Activated T-cell treated with anti-CD3 and anti-CD28 coated beads, Interleukin-2, amount 50 U/mL, for 48 hours (primary cell): ENCODE measurements around the gene CTRB2.

Experiments
- DNase-seq, 2 experiments: peaks; one replicate each; pipeline ENCODE4 v3.0.0-alpha.2; 2020

Gene CTRB2

DNA sequence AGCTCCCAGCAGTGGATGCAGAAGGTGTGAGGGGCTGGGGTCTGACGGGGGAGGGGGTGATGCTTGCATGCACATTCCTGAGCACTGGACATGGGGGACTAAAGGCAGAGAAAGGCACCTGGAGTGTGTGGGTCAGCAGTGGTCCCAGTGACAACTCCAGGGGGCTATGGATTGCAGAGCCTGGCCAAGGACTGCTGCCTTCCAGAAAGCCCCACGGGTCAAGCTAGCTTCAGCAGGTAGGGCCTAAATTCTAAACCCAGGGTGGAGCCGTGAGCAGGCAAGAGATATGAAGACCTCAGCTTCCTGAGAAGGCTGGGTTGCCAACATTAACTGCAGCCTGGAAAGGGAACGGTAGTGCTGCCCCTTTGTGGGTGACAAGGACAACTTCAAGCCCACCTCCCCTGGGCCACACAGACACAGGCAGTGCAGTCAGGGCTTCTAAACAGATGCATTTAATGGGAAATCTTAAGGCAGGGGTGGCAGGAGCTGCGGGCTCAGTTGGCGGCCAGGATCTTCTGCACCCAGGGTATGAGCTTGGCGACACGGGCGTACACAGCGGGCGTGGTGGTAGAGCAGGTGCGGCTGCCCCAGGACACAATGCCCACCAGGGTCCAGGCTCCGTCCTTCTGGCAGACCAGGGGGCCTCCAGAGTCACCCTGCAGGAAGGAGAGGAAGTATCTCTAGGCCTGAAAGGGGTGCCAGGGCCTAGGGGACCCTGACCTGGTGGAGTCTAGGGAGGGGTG lies 3.1 kb downstream of the CTRB2 start:
- DNase-seq = no peak

DNA sequence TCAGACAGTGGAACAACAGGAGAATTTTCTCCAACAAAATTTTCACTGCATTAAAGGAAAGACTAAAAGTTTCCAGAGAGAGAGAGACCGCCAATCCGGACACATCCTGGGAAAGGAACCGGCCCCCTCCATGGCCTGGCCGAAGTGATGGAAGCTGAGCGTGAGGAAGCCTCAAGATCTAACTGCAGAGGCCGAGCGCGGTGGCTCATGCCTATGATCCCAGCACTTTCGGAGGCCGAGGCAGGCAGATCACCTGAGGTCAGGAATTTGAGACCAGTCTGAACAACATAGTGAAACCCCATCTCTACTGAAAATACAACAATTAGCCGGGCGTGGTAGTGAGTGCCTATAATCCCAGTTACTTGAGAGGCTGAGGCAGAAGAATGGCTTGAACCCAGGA lies 3.9 kb downstream of the CTRB2 start:
- DNase-seq = no peak

DNA sequence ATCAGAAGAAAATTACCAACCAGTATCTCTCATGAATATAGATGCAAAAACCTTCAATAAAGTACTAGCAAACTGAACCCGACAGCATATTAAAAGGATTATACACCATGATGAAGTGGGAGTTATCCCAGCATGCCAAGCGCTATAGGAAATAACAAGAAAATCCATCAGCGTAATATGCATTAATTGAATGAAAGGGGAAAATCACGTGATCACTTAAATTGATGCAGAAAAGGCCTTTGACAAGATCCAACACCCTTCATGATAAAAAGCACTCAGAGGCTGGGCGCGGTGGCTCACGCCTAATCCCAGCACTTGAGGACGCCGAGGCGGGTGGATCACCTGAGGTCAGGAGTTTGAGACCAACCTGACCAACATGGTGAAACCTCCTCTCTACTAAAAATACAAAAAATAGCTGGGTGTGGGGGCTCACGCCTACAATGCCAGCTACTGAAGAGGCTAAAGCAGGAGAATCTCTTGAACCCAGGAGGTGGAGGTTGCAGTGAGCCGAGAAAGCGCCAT lies 4.8 kb downstream of the CTRB2 start:
- DNase-seq = no peak

DNA sequence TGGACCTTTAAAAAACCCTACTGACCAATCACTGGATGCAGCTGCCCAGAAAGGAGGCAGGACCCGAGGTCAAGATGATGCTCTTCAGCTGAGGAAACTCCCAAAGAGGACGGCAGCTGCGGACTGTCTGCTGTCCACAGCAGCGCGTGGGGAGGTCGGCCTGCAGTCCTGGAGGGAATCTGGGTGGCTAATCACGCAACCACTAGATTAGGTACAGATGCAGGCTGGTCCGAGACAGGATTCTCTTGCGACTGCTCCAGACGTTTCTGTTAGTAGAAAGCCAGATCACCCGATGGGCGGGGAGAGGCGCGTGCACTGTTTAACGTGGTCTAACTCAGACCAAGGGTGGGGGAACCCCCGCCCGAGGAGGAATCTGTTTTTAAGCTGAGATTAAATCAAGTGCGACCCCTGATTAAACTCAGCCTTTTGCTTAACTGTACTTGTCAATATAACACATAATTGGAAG lies 8.8 kb downstream of the CTRB2 start:
- DNase-seq = no peak

DNA sequence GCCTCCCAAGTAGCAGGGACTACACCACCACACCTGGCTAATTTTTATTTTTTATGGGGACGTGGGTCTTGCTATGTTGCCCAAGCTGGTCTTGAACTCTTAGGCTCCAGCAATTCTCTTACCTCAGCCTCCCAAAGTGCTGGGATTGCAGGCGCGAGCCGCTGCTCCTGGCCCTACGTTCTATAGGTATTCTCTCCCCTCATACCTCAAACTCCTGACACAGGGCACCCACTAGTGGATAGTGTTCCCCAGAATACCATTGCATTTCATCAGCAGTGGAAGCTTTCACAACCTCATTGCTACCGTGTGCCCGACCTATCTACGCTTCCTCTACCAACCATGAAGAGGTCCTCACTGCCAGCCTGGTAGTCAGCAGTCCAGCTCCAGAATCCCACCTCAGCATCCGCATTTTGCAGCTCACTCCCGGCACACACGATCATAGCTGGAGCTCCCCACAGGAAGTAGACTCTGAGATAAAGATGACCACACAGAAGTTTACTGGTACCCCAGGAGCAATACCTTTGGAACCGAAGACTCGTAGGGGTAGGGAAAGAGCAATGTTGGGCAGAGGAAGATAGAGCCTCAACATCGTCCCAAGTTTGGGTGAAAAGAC lies 9.3 kb downstream of the CTRB2 start:
- no peak for DNase-seq

DNA sequence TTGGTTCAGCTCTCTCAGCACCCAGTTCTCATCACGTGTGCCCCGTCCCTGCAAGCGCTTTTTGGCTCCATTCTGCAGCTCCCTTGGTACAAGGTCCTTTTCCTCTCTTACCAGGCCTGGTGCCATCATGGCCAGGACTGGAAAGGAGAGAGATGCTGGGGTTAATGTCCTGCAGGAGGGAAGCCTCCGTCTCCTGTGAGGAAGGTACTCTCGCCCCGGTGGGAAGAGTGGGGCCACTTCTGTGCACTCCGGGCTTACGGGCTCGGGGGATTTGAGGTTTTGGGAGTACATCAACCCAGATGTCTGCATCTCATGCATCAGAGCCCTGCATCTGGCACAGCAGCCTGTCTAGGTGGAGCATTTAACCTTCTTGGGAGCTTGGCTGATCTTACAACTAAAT lies 10.1 kb downstream of the CTRB2 start:
- no peak for DNase-seq

DNA sequence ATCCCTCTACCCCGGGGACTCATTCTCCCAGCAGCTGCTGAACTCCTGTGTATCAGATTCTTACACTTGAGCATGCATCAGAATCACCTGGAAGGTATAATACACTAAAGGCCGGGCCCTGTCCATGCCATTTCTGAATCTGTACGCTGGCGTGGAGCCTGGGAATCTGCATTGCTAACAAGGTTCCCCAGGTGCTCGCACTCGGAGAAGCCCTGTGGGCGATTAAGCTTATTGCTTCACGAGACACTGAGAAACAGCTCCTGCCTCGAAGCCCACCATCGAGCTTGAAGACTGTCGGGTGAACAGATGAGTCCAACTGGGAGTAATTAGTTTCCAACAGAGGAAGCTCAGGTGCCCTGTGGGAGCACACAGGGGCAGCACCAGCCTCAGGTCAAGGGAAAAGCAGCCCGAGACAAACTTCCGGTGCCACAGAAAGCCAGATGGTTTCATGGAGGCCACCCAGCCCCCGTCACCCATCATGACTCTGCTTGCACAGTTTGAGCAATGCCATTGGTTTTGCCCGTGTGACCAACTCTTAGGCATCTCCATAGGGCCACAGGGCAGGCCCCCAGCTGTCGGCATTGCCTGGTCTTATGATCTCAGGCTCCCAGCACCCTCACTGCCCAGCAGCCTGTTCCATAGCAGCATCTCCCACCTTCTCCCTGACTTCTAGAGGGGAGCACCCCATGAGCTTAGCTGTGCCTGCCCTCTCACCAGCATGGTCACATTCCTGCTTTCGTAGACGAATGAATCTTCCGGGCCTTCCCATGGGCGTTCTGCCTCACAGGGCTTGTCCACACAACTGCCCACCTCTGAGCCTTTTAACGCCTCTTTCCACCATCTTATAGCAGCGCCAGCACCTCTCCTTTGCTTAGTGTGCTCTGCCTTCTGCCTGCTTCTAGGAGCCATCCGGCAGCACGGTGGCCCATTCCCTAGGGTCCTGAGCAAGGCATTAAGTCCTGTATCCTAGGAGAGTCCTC lies 10.9 kb downstream of the CTRB2 start:
- DNase-seq = peak in 1 of 2 experiments; percentile 15

DNA sequence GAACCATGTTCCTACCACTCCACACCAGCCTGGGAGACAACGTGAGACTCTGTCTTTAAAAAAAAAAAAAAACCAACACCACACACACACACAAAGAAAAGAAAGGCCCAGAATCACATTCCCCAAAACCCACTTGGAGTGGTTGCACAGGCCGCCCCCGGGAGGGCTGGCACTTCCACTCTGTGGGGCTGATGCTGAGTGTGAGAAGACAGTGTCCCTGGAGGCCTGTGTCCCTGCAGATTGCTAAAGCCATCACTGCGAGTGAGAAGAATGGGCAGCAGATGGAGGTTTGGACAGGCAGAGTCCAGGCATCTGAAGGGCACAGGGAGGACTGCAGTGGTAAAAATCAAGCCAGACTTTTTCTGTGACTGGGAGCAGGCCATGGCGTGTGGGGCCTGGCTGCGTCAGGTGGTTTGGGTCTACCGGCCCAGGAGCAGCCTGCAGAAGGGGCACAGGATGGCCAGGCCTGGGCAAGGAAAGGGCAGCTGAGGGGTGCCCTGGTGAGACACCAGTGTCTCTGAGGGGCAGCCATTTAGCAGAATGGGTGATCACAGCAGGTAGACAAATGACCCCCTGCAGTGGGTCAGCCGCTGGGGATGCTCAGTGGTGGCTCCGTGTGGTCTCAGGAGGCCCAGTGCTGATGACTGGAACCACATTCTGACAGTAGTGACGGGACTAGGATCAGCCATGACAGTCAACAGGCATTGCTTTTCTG lies 13.1 kb downstream of the CTRB2 start:
- DNase-seq = peak in 1 of 2 experiments; percentile 0

DNA sequence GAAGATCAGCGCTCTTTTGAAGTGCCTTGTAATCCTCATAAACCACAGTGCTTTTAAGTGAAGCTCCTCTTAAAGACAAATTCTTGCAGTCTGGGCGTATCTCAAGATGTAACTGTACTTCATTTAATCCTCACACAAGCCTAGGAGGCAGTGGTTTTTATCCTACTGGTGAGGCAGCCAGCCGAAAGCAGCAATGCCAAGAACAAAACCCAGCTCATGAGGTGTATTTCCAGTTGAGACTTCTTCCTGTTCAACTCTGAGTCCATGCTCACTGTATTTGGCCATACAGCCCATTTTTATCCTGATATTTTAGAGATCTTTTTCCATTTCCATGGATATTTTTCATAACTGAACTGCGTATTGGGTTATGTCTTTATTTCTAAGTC lies 13.7 kb downstream of the CTRB2 start:
- DNase-seq = no peak

DNA sequence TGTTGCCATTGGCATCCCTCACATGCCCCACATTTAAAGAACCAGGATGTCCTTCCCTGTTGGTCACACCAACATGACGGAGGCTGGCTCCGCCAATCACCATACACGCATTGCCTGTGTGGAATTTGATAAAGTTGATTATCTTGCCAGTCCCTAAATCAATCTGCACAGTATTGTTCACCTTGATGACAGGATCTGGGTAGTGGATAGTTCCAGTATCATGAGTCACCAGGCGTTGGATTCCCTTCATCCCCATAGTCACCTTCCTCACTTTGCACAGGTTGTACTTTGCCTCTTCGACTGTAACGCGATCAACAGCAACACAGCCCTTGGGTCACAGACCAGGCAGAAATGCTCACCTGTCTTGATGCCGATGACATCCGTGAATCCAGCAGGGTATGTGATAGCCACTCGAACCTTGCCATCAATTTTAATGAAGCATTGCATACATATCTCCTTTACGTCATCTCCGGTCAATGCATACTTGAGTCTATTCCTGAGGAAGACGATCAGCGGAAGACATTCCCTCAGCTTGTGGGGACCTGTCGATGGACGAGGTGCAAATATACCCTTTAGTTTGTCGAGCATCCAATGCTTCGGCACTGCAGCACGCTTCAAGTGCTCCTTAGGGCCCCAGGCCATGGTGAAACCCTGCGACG lies 14.2 kb downstream of the CTRB2 start:
- no peak for DNase-seq

DNA sequence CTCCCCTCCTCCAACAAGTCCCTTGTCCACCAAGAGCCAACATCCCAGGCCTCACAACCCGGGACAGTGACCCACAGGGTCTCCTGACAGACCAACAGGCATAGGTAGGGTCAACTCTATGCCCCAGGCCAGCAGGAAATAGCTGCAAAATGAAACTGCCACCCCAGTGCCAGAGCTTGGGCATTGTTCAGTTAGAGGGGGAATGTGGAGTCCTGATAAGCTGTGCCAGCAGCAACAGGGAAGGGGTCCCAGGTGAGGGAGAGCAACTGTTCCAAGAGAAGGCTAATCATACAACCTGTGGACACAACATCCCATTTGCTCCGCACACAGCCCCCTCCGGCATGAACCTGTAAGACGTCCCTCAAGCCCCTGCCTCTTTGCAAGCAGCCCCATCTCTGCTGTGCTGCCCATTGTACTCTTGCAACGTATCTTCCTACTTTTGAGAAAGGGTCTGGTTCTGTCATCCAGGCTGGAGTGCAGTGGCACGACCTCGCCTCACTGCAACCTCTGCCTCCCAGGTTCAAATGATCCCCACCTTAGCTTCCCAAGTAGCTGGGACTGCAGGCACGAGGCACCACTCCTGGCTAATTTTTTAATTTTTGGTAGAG lies 17.2 kb downstream of the CTRB2 start:
- no peak for DNase-seq

DNA sequence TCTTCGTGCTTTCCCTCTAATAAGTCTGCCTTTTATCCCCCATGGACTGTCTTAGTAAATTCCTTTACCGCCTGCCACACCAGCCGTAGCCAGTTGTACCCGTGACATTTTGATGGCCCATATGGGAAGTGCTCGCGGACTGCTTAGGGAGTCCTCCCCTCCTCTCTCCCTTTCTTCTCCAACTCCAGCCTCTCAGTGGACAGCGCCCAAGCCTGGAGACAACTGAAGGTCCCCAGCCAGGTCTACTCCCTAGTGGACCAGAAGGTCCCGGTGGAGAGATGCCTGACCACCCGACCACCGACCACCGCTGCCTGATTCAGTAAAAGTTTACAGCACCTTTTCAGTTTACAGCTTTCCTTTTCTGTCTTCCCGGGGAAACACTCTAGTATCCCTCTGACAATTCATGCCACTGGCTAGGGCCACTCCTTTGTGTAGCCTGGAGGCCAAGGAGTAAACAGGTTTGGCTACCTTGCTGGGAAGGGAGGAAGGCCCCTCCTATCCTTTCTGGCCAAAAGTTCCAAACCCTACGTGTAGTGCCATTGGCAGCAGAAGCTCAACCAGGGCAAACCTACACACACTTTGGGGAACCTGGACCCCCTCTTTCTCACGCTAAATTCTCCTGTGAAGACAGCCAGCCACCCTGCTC lies 18.0 kb downstream of the CTRB2 start:
- DNase-seq = no peak

DNA sequence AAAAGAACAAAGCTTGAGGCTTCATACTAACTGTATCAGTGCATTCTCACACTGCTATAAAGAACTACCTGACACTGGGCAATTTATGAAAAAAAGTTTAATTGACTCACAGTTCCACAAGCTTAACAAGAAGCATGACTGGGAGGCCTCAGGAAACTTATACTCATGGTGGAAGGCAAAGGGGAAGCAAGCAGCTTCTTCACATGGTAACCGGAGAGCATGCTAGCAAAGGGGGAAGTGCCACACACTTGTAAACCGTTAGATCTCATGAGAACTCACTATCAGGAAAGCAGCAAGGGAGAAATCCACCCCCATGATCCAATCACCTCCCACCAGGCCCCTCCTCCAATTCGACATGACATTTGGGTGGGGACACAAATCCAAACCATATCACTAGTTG lies 25.3 kb downstream of the CTRB2 start:
- no peak for DNase-seq

DNA sequence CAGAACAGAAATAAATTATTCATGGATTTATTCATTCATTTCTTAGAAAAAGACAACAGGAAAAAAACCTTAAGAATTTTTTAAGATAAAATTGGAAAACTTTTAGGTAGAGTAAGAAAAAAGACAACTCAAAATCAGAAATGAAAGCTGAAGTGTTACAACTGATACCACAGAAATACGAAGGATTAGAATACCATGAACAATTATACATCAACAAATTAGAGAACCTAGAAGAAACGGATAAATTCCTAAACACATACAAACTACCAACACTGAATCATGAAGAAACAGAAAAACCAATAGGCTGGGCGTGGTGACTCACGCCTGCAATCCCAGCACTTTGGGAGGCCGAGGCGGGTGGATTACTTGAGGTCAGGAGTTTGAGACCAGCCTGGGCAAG lies 27.8 kb downstream of the CTRB2 start:
- no peak for DNase-seq

DNA sequence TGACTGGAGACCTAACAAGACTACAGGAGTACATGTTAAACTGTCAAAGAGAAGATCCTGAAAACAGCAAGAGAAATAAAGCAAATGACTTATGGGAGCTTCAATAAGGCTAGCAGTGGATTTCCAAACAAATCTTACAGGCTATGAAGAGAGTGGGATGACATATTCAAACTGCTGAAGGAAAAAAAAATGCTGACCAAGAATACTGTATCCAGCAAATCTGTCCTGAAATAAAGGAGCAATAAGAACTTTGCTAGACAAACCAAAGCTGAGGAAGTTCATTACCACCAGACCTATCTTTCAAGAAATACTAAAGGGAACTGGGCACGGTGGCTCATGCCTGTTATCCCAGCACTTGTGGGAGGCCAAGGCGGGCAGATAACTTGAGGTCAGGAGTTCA lies 30.0 kb downstream of the CTRB2 start:
- no peak for DNase-seq

DNA sequence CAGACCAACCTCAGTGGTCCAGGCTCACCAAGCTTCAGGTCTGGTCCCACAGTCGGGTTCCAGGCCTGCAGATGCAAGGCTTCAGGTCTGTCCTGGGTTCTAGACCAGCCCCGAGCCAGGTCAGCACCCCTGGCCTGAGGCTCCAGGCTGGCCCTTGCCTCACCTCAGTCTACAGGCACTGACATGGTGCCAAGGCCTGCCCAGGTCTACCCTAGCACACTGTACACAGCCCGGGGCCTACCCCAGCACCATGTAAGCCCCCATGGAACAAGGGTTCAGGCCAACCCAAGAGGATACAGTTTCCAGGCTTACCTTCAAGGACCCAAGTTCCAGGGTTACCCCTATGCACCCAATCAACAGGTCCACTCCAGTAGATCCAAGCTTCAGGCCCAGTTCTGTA lies 31.9 kb downstream of the CTRB2 start:
- DNase-seq = no peak

DNA sequence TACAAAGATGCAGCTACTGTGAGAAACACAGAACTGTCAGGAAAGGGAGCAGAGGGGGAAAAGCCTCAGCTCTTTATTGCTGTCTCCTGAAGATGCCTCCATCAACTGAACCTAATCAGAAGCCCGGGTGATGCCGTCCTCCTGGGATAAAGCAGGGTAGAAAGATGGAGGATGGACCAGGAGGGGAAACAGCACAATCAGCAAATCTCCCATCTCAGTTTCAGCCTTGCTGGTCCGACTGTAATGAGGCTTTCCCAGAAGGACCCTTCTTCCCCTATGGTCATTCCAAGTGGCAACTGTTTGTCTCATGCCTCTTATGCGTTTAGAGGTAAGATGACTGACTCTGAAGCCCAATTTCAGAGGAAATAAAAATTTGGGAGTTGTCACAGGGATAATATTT lies 34.4 kb downstream of the CTRB2 start:
- DNase-seq = no peak

DNA sequence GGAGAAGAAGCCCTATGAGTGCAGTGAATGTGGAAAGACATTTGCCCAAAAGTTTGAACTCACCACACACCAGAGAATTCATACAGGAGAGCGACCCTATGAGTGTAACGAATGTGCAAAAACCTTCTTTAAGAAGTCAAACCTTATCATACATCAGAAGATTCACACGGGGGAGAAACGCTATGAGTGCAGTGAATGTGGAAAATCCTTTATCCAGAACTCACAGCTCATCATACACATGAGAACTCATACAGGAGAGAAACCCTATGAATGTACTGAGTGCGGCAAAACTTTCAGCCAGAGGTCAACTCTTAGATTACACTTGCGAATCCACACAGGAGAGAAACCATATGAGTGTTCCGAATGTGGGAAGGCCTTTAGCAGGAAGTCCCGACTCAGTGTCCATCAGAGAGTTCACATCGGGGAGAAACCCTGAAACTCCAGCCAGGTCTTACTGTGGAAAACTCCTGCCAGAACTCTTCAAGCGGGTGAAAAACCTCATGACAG lies 37.0 kb downstream of the CTRB2 start:
- no peak for DNase-seq

DNA sequence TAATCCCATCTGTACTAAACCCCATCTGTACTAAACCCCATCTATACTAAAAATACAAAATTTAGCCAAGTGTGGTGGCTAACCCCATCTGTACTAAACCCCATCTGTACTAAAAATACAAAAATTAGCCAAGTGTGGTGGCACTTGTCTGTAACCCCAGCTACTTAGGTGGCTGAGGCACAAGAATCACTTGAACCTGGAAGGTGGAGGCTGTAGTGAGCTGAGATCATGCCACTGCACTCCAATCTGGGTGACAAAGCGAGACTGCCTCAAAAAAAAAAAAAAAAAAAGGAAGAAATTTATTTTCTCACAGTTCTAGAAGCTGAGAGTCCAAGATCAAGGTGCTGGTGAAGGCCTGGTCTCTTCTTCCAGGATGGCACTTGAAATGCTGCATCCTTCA lies 46.6 kb downstream of the CTRB2 start:
- DNase-seq = no peak
